H9 (cell line): ENCODE data around the gene PTTG1IP. TPM values are rescaled to one million over a fixed set of nuclear protein-coding genes. Genes with fewer than 3 reads are reported as not detected.

ENCODE experiments used
- DNase-seq: peaks from one replicate; pipeline ENCODE4 v3.0.0-alpha.2; 2017
- H2AFZ ChIP-seq: one replicate; pipeline ENCODE4 v1.6.1; 2013; ENCODE audit warnings: mild to moderate bottlenecking, low read length, control low read depth, moderate library complexity
- H2AK5ac ChIP-seq: 2 replicates; pipeline ENCODE4 v1.6.1; 2013; ENCODE audit warnings: low read length, control low read depth, mixed read lengths; ENCODE audit not compliant: insufficient read length
- H2BK120ac ChIP-seq: one replicate; pipeline ENCODE4 v1.6.1; 2013; ENCODE audit warnings: low read depth, mild to moderate bottlenecking, low read length, control low read depth, inconsistent platforms; ENCODE audit not compliant: poor library complexity, severe bottlenecking
- H2BK12ac ChIP-seq: 2 replicates; pipeline ENCODE4 v1.6.1; 2013; ENCODE audit warnings: low read length, control low read depth, mixed read lengths, low read depth; ENCODE audit not compliant: insufficient read length
- H2BK15ac ChIP-seq: 2 replicates; pipeline ENCODE4 v1.6.1; 2013; ENCODE audit warnings: low read depth, low read length, control low read depth
- H2BK20ac ChIP-seq: one replicate; pipeline ENCODE4 v1.6.1; 2013; ENCODE audit warnings: low read depth, mild to moderate bottlenecking, low read length, control low read depth, inconsistent platforms; ENCODE audit not compliant: poor library complexity, severe bottlenecking
- H2BK5ac ChIP-seq: 2 replicates; pipeline ENCODE4 v1.6.1; 2013; ENCODE audit warnings: low read length, control low read depth, mixed read lengths; ENCODE audit not compliant: insufficient read length
- H3K14ac ChIP-seq: 2 replicates; pipeline ENCODE4 v1.6.1; 2013; ENCODE audit warnings: low read length, control low read depth; ENCODE audit not compliant: insufficient read depth
- H3K18ac ChIP-seq: 2 replicates; pipeline ENCODE4 v1.6.1; 2013; ENCODE audit warnings: low read depth, mild to moderate bottlenecking, mixed read lengths, low read length, control low read depth; ENCODE audit not compliant: insufficient read length
- H3K23ac ChIP-seq: 2 replicates; pipeline ENCODE4 v1.6.1; 2013; ENCODE audit warnings: low read length, control low read depth, mixed read lengths, low read depth; ENCODE audit not compliant: insufficient read length
- H3K23me2 ChIP-seq: 2 replicates; pipeline ENCODE4 v1.6.1; 2013; ENCODE audit warnings: low read depth, mild to moderate bottlenecking, mixed read lengths, low read length, control low read depth; ENCODE audit not compliant: insufficient read length, poor library complexity, severe bottlenecking
- H3K27ac ChIP-seq: 2 replicates; pipeline ENCODE4 v1.5.1; 2013; ENCODE audit warnings: low read length, control low read depth, mixed read lengths, low read depth; ENCODE audit not compliant: insufficient read length
- H3K27me3 ChIP-seq: 2 replicates; pipeline ENCODE4 v1.6.1; 2013; ENCODE audit warnings: low read length, control low read depth, inconsistent platforms; ENCODE audit not compliant: insufficient read depth
- H3K4ac ChIP-seq: 2 replicates; pipeline ENCODE4 v1.6.1; 2013; ENCODE audit warnings: low read depth, mild to moderate bottlenecking, control low read depth, inconsistent platforms, low read length, moderate library complexity
- H3K4me1 ChIP-seq: 2 replicates; pipeline ENCODE4 v1.6.1; 2013; ENCODE audit warnings: low read length, control low read depth, inconsistent platforms; ENCODE audit not compliant: insufficient read depth
- H3K4me2 ChIP-seq: 2 replicates; pipeline ENCODE4 v1.6.1; 2013; ENCODE audit warnings: low read length, control low read depth, mixed read lengths; ENCODE audit not compliant: insufficient read length, insufficient read depth
- H3K56ac ChIP-seq: 2 replicates; pipeline ENCODE4 v1.6.1; 2013; ENCODE audit warnings: low read depth, mild to moderate bottlenecking, mixed read lengths, low read length, control low read depth; ENCODE audit not compliant: insufficient read length
- H3K79me1 ChIP-seq: 2 replicates; pipeline ENCODE4 v1.6.1; 2013; ENCODE audit warnings: low read depth, mild to moderate bottlenecking, moderate library complexity, low read length, control low read depth, inconsistent platforms; ENCODE audit not compliant: insufficient read depth, poor library complexity, severe bottlenecking
- H3K79me2 ChIP-seq: 2 replicates; pipeline ENCODE4 v1.6.1; 2013; ENCODE audit warnings: low read length, control low read depth, inconsistent platforms; ENCODE audit not compliant: insufficient read depth
- H3K9ac ChIP-seq: 2 replicates; pipeline ENCODE4 v1.6.1; 2013; ENCODE audit warnings: low read length, control low read depth, mixed read lengths; ENCODE audit not compliant: insufficient read length; ENCODE audit errors: extremely low read depth
- H3K9me3 ChIP-seq: one replicate; pipeline ENCODE4 v1.6.1; 2013; ENCODE audit warnings: low read depth, low read length, inconsistent platforms; ENCODE audit not compliant: control insufficient read depth
- H3T11ph ChIP-seq: one replicate; pipeline ENCODE4 v1.6.1; 2013; ENCODE audit warnings: mild to moderate bottlenecking, low read length, control low read depth, inconsistent platforms
- H4K20me1 ChIP-seq: one replicate; pipeline ENCODE4 v1.6.1; 2013; ENCODE audit not compliant: control insufficient read depth, insufficient read length, insufficient read depth
- H4K5ac ChIP-seq: 2 replicates; pipeline ENCODE4 v1.6.1; 2013; ENCODE audit warnings: low read depth, mild to moderate bottlenecking, mixed read lengths, low read length, control low read depth; ENCODE audit not compliant: insufficient read length
- H4K8ac ChIP-seq: replicated peaks from 2 replicates; pipeline ENCODE4 v1.6.1; 2013; ENCODE audit warnings: low read length, control low read depth, mixed read lengths, low read depth; ENCODE audit not compliant: insufficient read length
- H4K91ac ChIP-seq: 2 replicates; pipeline ENCODE4 v1.6.1; 2013; ENCODE audit warnings: low read depth, mild to moderate bottlenecking, moderate library complexity, mixed read lengths, low read length, control low read depth; ENCODE audit not compliant: insufficient read length
- H3K27ac Mint-ChIP-seq, 3 experiments: 2 replicates in 2 of 3; 3 replicates in 1 of 3; pipeline ENCODE4 v1.8.0; 2020 to 2021; ENCODE audit warnings: mixed read lengths in 3 of 3, mild to moderate bottlenecking in 1 of 3, moderate library complexity in 1 of 3
- H3K27me3 Mint-ChIP-seq: 2 replicates; pipeline ENCODE4 v1.8.0; 2021; ENCODE audit warnings: low read depth, mild to moderate bottlenecking, moderate library complexity, mixed read lengths
- H3K36me3 Mint-ChIP-seq, 3 experiments: 2 replicates in 2 of 3; 3 replicates in 1 of 3; pipeline ENCODE4 v1.8.0; 2020 to 2021; ENCODE audit warnings: low read depth in 3 of 3, mixed read lengths in 3 of 3; ENCODE audit not compliant: insufficient read depth in 1 of 3
- H3K4me1 Mint-ChIP-seq, 2 experiments: 2 replicates each; pipeline ENCODE4 v1.8.0; 2020; ENCODE audit warnings: mixed read lengths in 2 of 2
- H3K4me3 Mint-ChIP-seq, 2 experiments: 2 replicates in 1 of 2; 3 replicates in 1 of 2; pipeline ENCODE4 v1.8.0; 2020 to 2021; ENCODE audit warnings: mild to moderate bottlenecking in 2 of 2, mixed read lengths in 2 of 2, moderate library complexity in 1 of 2
- H3K9me3 Mint-ChIP-seq, 2 experiments: 2 replicates in 1 of 2; 3 replicates in 1 of 2; pipeline ENCODE4 v1.8.0; 2020; ENCODE audit warnings: mild to moderate bottlenecking in 2 of 2, mixed read lengths in 2 of 2, moderate library complexity in 1 of 2
- CTCF ChIP-seq: fragments of 200-600 bp; sonication (generic); conservative IDR thresholded peaks from 3 replicates; pipeline ENCODE4 v1.8.0; 2021; ENCODE audit warnings: antibody characterized with exemption, mild to moderate bottlenecking
- WGBS: extraction: QIAGEN DNeasy Blood & Tissue Kit; methylation state at CpG from one replicate; pipeline ENCODE4 v1.1.7; 2013; ENCODE audit warnings: missing lambda C conversion rate, low lambda C conversion rate, mixed read lengths; ENCODE audit not compliant: insufficient read length; ENCODE audit errors: extremely low coverage; 5-methylcytosine and 5-hydroxymethylcytosine counted together
- total RNA-seq: library from RNA; stranded (reverse); gene quantifications from 2 replicates; pipeline ENCODE4 v1.2.1, GENCODE V29; 2021

Gene PTTG1IP
- total RNA-seq, 1 experiment from 2014 or later = 107 TPM

- Histone ChIP-seq H4K91ac (no peak overlapping the region), H4K8ac (no peak overlapping the region), H3K9ac (no peak overlapping the region), H3K23ac (no peak overlapping the region), H3K4ac (no peak overlapping the region), H2BK15ac (no peak overlapping the region), H2BK20ac (no peak overlapping the region), H2BK120ac (no peak overlapping the region), H2AFZ (no peak overlapping the region), H3K9me3 (no peaks in the 10 kb centered on the region), H3T11ph (no peak overlapping the region), H3K23me2 (no peaks in the 10 kb centered on the region), H3K56ac (no peak overlapping the region), H3K27ac (no peak overlapping the region), H2BK12ac (no peak overlapping the region), H4K5ac (no peak overlapping the region), H3K79me1 (no peaks in the 10 kb centered on the region), H2BK5ac (no peak overlapping the region), H3K4me1 (peaks cover 3% of the 10 kb centered on the region; the same call in 1 of the 2 replicates), H3K18ac (no peak overlapping the region), H3K79me2 (no peaks in the 10 kb centered on the region), H2AK5ac (no peak overlapping the region), H3K27me3 (peaks cover 46% of the 10 kb centered on the region; the same call in 1 of the 2 replicates), H4K20me1 (no peaks in the 10 kb centered on the region), H3K14ac (no peak overlapping the region), H3K4me2 (peak overlapping the region; percentile 46)
- no peaks in the 10 kb centered on the region for H3K36me3 Mint-ChIP-seq
- no peaks in the 10 kb centered on the region; a peak in 1 of 5 replicates for H3K9me3 Mint-ChIP-seq
- H3K27me3 Mint-ChIP-seq = peaks cover 63% of the 10 kb centered on the region
- peak overlapping the region; percentile 38 to 72; a peak in 4 of 5 replicates for H3K4me3 Mint-ChIP-seq
- no peak for TF ChIP-seq CTCF
- peaks cover 2 to 13% of the 10 kb centered on the region in 2 experiments for H3K4me1 Mint-ChIP-seq
- no CpG with 5 or more reads among the region's 26 CpGs for WGBS
- DNase-seq = no peak
- H3K27ac Mint-ChIP-seq = no peak overlapping the region
Observed at GRCh38 chr21:44919111-44919912, 45.8 kb upstream of the PTTG1IP start.
